HG03039 (cell line): Measurements from ENCODE around the gene ID1.
"Not testable (repeated sequence)": the region's sequence is repeated elsewhere in the genome, so short reads cannot be mapped to it uniquely, and the experiment has no call there.

Experiments
- ATAC-seq: cut with Tn5 transposase; IDR thresholded peaks from one replicate; pipeline ENCODE4 v1.9.1; 2021; ENCODE audit warnings: mild to moderate bottlenecking, moderate library complexity; ENCODE audit not compliant: unreplicated experiment

ID1 gene

DNA sequence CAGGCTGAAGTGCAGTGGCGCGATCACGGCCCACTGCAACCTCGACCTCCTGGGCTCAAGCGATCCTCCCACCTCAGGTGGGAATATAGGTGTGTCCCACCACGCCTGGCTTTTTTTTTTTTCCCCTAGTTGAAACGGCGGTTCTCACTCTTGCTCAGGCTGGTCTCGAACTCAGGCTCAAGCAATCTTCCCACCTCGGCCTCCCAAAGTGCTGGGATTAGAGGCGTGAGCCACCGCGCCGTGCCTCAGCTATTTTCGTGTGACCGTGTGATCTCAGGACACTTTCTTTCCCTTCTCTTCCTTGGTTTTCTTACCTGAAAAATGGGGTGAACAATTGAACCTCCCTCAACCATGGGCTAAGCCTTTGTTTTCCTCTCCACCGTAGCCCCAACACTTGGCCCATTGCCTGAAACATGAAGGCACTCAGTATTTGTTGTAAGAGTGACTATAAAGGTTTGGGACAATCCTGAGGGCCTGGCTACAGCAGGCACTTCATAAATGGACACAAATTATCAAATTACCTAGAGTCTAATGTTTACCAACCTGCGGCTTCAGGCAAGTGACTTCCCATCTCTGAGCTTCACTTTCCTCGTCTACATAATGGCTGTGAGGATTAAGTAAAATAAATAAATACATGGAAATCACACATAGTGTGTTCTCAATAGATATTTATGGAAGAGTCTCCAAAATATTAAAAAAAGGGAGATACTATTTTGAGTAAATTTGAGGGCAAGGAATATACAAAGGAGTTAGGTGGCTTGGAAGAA lies 31.4 kb upstream of the ID1 start:
- no peak for ATAC-seq

DNA sequence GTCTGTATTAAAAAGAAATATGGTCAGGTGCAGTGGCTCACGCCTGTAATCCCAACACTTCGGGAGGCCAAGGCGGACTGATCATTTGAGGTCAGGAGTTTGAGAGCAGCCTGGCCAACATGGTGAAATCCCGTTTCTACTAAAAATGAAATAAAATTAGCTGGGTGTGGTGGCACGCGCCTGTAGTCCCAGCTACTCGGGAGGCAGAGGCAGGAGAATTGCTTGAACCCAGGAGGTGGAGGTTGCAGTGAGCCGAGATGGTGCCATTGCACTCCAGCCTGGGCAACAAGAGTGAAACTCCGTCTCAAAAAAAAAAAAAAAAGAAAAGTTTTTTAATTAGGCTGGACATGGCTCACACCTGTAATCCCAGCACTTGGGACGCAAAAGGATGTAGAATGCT lies 30.1 kb upstream of the ID1 start:
- ATAC-seq = not testable (repeated sequence)

DNA sequence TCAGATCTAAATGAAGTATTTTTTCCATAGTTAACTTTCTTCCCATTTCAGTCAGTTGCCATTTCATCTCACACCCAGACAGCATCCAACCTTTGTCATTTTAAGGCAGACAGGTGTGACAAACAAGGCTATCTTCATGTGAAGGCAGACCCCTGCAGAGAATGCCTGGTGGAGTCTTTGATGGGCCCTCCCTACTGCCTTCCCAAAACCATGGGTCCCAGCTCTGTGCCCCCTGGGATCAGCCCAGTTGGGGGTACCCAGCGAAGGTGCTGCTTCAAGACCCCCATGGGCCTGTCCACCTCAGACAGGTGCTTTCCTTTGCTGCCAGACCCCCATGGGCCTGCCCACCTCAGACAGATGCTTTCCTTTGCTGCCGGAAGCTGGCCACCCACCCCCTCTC lies 28.3 kb upstream of the ID1 start:
- ATAC-seq = no peak

DNA sequence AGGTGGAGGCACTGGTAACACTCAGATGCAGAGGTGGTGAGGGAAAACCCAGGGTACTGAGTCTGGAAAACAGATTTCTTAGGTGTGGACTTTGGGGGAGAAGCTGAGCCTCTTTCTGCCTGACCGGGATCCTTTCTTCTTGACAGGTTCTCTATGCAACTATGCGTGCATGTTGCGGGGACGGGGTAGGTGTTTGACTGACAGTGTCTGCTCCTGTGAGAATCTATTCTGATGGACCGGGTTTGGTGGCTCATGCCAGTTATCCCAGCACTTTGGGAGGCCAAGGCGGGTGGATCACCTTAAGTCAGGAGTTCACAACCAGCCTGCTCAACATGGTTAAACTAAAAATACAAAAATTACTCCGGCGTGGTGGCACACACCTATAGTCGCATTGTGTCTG lies 27.9 kb upstream of the ID1 start:
- ATAC-seq = no peak

DNA sequence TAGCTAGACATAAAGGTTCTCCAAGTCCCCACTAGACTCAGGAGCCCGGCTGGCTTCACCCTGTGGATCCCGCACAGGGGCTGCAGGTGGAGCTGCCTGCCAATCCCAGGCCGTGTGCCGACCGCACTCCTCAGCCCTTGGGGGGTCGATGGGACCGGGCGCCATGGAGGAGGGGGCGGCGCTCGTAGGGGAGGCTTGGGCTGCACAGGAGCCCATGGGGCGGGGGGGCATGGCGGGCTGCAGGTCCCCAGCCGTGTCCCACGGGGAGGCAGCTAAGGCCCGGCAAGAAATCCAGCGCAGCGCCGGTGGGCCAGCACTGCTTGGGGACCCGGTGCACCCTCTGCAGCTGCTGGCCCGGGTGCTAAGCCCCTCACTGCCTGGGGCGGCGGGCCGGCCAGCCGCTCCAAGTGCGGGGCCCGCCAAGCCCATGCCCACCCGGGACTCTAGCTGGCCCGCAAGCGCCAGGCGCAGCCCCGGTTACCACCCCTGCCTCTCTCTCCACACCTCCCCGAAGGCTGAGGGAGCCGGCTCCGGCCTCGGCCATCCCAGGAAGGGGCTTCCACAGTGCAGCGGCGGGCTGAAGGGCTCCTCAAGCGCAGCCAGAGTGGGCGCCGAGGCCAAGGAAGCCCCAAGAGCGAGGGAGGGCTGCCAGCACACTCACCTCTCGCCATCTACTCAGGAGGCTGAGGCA lies 26.5 kb upstream of the ID1 start:
- no peak for ATAC-seq

DNA sequence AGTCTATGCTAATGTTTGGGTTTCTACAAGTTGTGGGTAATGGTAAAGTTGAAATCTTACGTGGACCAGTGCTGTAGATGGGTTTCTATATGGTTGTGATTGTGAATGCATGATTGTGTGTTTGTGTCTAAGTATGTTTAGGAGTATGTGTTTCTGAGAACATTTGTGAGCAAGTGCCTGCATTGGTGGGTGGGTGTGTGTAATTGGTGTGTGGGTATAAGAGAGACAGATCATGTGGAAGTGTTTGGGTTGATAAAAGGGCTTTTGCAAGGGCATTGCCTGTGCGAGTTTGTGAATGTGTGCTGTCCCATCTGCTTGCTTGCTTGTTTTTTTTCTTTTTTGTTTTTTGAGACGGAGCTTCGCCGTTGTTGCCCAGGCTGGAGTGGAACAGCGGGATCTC lies 25.8 kb upstream of the ID1 start:
- ATAC-seq = no peak

DNA sequence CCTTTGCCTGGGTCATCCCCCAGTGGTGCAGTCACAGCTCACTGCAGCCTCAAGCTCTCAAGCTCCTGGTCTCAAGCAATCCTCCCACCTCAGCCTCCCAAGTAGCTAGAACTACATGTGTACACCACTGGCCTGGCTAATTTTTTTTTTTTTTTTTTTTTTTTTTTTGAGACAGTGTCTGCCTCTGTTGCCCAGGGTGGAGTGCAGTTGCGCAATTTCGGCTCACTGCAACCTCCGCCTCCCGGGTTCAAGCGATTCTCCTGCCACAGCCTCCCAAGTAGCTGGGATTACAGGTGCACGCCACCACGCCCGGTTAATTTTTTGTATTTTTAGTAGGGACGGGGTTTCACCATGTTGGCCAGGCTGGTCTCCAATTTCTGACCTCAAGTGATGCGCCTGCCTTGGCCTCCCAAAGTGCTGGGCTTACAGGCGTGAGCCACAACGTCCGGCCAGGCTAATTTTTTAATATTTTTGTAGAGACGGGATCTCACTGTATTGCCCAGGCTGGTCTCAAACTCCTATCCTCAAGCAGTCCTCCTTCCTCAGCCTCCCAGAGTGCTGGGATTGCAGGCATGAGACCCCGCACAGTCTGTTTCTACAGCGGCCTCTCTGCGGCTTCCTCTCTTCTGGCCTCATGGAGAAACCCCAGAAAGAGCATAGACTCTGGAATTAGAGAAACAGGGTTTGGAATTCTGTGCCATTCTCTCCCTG lies 25.0 kb upstream of the ID1 start:
- ATAC-seq = not testable (repeated sequence)

DNA sequence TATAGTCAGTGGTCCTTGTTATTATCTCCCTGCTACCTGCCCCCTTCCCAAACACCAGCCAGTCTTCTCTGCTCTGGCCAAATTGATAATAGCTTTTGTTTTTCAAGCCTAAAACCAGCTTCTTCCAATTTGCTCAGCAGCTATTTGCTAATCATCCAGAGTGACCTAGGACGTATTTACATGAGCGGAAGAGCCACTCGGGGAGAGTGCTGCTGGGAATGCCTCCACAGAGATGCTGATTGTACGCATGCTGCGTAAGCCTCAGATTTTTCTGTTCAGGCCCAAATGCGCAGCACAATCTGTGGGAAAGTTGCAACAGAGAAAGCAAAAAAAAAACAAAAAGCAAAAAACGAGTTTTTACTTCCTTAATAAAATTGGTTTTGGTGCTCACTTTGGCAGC lies 24.4 kb upstream of the ID1 start:
- no peak for ATAC-seq

DNA sequence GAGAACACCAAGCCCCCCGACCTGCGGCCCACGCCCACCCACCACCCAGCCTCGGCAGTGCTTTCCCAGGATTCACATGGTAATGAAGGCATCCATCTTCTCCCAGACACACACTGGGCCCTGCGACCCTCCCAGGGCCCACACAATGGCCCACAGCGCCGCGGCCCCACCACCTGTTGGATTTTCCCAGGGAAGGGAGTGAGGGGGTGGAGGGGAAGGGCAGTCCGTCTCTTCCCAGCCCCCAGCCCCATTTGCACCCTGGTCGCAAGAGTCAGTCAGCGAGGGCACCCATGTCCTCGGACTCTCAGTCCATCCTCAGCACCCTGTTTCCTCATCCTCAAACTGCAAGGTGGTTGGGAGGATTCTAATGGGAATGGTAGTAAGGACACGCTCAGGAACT lies 23.7 kb upstream of the ID1 start:
- ATAC-seq = no peak

DNA sequence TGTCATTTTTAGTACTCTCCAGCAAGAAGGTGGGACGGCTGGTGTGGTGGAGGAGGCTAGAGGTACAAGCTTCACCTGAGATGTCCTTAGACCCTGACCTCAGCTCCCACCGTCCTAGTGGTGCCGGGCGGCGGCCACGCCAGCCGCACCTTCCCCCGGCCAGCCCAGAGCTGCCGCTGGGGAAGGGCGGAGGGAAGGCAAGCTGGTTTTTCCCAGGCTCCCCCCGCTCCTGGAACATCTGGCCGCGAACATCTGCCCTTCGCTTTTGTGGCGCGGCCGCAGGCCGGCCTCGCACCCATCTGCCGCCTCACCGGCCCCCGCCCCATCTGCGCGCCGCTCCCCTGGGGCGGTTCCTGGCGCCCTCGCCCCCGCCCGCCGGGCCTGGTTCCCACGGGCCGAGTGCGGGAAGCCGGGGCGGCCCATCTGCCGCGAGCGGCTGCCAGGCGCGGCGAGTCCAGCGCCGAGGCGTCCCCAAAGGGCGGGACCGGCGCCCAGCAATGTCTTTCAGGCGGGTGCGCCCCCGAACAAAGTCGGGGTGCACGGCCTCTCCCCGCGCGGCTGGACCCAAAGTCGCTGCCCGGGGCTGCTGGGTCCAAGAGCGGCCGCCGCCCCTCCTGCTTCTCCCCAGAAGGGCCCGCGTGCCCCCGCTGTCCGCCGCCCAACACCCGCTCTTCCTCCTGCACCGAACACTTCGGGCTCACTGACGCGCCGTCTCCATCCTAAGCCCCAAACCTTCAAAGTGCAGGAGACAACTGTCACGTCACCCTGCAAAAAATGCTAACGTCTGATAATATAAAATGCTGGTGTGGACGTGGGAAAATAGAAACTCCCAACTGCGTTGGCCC lies 17.3 kb upstream of the ID1 start:
- ATAC-seq = no peak

DNA sequence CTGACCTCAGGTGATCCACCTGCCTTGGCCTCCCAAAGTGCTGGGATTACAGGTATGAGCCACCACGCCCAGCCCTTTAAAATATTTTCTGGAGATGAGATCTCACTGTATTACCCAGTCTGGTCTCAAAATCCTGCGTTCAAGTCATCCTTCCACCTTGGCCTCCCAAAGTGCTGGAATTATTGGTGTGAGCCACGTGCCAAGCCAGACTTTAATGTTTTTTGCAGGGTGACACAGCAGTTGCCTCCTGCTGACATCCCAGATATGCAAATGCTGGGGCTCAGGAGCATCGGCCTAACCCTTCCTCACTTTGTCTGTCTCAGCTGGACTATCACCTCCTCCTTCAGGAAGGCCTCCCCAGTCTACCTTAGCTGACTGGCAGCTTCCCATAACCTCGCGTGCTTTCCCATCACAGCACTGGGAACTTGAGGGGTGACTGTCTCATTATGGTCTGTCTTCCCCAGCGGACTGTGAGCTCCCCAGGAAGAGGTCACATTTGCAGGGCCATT lies 14.3 kb upstream of the ID1 start:
- ATAC-seq = no peak

DNA sequence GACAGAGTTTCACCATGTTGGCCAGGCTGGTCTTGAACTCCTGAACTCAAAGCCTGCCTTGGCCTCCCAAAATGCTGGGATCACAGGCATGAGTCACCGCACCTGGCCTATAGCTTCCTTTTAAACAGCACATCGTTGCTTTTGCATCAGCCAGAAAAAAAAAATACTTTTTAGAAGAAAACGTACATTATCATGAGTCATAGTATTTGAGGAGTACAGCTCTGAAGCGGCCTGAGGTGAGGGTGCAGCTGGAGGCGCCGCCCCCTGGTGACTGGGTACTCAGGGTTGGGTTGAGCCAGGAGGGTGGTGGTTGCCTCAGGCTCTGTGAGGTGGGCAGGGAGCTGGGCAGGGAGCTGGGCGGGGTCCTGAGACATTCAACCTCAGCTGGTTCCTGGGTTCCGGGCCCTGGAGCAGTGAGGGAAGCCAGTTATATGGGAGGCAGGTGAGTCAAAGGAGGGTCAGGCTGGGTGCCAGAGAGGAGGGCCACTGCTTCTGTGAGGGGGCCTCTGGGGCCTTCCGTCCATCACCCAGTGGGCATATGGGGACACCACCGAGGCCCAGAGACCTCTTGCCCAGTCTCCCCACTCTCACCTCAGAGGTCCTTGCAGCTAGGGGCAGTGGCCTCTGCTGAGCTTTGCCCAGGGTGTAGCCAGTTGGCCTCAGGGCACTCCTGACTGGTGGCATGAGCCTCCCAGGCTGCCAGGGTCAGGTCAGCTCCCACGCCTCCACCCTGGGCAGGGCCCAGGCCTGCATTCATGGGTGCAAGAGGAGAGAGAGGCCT lies 11.7 kb upstream of the ID1 start:
- ATAC-seq = no peak

DNA sequence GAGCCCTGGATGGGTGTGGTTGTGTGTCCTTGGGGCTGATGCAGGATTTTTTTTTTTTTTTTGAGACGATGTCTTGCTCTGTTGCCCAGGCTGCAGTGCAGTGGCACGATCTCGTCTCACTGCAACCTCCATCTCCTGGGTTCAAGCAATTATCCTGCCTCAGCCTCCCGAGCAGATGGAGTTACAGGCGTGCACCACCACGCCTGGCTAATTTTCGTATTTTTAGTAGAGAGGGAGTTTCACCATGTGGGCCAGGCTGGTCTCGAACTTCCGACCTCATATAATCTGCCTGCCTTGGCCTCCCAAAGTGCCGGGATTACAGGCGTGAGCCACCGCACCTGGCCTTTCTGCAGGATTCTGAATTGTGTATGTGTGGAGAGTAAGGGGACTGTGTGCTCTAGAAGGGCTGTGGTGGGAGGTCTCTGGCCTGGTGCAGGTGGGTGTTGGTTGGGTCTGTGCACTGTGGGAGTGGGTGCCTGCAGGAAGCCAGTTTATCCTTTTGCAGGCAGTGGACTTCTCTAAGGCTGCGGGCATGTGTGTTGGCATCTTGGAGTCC lies 11.0 kb upstream of the ID1 start:
- no peak for ATAC-seq

DNA sequence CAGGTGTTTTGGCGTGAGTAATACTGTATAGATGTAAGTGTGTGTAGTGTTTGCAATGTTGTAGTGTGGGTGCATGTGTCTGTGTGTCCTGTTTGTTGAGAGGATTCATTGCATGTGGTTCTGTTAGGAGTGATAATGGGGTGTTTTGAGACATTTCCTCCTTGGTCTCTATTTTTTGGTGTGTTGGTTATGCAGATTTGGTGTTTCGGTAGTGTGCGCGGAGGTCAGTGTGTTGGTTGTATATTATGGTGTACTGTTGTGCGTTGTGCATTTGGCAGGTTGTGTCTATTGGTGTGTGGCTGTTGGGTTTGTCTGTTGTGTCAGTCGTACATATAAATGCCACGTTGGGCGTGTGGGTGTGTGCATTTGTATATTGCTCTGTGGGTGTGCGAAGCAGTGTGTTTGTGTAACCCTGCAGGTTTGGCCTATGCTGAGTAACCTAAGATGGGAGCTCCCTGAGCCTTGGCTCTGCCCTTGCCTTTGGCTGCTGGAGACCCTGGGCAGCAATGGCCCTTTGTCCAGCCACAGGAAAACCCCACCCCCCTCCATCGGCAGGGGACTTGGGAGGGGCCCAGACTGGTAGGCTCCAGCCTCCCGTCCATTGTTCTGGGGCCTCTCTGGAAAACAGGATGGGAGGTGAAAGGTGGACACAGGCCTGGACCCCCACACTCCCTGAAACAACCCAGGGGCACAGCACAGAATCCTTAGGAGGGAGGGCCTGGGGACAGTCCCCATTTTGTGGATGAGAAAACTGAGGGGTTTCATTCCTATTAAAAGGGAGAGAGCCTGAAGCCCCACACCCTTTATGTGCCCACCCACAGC lies 10.3 kb upstream of the ID1 start:
- no peak for ATAC-seq

DNA sequence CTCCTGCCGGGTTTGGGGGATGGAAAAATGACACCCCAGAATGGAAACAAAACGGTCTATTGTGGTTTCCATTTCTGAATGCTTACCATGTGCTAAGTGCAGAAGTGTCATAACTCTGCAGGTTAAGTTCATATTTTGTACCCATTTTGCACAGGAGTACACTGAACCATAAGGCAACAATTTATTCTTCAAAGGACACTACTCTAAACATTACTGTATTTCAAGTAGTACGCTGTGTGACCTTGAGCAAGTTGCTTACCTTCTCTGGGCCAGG lies 9.8 kb upstream of the ID1 start:
- no peak for ATAC-seq

DNA sequence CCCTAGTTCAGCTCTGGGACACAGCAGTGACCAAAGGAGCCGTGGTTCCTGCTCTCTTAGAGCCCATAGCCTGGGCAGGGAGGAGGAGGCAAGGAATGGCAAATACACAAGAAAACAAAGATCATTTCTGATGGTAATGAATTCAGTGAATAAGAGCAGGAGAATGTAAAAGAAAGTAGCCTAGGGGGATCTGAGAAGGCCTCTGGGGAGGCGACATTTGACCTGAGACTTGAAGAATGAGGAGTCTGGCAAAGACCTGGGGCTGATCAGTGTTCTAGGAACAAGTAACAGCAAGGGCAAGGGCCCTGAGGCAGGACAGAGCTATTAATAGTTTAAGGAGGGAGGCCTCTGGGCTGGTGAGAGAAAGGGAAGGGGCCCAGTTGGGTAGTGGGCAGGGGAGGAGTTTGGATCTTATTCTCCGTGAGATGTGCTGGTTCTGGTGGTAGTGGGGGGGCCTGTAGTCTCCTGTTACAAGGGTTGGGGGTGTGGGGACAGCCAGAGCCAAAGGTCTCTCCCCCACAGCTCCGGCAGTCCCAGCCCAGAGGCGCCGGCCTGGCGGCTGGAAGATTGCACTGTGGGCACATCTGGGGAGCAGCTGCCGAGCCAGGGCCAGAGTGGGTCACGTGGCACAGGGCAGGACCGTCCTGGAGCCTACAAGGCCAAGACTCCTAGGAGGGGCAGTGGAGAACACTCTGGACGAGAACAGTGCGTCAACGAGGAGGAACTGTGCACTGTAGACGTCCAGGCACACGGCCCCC lies 9.3 kb upstream of the ID1 start:
- ATAC-seq = no peak

DNA sequence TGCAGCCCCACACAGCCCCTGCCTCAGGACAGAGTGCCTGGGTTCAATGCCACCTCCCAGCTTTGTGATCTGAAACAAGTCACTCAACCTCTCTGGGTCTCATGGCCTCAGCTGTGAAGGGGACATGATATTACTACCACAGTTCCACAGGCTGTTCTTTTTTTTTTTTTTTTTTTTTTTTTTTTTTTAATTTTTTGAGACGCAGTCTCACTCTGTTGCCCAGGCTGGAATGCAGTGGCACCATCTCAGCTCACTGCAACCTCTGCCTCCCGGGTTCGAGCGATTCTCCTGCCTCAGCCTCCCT lies 8.7 kb upstream of the ID1 start:
- not testable (repeated sequence) for ATAC-seq

DNA sequence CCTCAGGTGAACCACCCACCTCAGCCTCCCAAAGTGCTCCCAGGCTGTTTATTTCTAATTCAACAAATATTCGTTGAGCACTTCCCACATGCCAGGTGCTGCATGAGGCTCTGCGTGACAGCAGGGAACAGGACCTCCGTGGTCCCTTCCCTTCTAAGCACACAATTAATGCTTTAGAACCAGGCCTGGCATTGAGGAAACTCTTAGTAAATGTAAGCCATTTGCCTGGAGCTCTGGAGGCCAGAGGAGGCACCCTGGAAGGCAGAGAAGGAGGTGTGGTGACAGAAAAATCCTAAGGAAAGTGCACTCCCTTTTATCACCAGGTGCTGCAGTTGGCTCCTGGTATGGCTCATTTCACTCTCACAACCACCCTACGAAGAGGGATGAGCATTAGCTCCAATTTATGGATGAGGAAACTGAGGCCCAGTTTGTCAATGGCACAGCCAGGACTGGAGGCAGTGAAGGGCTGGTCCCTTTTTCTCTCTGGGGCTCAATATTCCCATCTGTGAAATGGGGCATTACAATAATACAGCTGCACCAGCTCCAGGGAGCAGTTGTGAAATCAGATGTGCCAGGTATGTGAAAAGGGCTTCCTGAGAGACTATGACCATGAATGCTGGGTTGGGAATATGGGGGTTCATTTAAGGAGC lies 8.1 kb upstream of the ID1 start:
- ATAC-seq = no peak
